IPS-11a (cell line): ENCODE results near the gene IVD.
A peak's percentile ranks its signal among the peaks of the same experiment; 100 is the strongest.

Source experiments
- H3K4me3 ChIP-seq: one replicate; pipeline ENCODE4 v1.5.1; 2013; ENCODE audit warnings: low read depth, low read length, control low read depth

IVD gene

DNA sequence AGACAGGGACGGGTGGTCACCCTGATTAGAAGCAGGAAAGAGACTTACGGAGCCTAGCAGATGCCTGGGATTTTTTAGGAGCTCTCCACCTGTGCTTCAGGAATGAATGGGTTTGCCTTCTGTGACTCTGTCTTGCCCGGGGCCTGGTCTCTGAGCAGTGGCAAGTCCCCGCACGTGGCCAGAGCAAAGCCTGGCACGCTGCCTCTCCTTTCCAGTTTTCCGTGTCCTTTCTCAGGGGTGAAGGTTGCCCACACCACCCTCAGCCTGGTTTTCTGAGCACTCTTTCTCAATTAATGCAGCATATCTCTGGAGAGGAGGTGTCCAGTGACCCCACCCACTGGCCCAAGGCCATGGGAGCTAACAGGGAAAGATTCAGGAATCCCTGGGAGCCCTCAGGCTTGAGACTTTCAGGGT, 50.7 kb downstream of the IVD start:
- H3K4me3 ChIP-seq = no peak overlapping the region

DNA sequence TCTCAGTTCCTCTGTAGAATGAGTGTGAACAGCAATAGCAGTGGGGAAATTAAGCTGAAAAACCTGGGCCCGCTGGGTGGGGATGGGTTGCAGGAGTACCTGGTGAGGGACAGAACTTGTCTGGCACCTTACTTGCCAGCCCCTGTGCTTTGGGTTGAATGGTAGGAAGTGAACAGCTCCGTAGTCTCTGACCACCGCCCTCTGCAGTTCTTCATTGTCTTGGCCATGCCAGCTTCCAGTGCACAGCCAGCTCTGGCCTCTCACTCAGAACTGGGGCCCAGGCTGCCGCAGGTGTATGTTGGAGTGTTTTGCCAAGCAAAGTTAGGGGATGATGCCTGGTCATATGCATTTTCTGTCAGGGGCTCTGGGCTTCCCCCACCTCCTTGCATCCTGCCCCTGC, 51.1 kb downstream of the IVD start:
- H3K4me3 ChIP-seq = no peak overlapping the region

DNA sequence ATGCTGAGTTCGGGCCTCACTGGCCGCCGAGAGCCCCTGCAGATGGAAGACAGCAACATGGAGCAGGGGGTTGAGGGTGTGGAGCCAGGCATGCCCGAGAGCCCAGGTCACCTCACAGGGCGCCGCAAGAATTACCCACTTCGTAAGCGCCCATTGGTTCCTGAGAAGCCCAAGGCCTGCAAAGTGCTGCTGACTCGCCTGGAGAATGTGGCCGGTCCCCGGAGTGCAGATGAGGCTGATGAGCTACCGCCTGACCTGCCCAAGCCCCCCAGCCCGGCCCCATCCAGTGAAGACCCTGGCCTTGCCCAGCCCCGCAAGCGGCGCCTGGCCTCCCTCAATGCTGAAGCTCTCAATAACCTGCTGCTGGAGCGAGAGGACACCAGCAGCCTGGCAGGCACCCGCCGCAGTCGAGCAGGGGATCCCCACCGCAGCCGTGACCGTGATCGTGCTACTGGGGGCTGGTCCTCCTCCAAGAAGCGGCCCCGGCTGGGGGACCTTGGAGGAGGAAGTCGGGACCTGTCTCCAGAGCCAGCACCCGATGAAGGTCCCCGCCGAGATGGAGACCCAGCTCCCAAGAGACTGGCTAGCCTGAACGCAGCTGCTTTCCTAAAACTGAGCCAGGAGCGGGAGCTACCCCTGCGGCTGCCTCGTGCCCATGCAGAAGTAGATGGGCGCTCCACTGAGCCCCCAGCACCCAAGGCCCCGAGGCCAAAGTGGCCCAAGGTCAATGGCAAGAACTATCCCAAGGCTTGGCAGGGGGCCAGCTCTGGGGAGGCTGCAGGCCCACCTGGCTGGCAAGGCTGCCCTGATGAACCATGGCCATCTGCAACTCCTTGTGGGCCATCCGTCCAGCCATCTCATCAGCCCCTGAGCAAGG, 53.1 kb downstream of the IVD start:
- no peak overlapping the region for H3K4me3 ChIP-seq

DNA sequence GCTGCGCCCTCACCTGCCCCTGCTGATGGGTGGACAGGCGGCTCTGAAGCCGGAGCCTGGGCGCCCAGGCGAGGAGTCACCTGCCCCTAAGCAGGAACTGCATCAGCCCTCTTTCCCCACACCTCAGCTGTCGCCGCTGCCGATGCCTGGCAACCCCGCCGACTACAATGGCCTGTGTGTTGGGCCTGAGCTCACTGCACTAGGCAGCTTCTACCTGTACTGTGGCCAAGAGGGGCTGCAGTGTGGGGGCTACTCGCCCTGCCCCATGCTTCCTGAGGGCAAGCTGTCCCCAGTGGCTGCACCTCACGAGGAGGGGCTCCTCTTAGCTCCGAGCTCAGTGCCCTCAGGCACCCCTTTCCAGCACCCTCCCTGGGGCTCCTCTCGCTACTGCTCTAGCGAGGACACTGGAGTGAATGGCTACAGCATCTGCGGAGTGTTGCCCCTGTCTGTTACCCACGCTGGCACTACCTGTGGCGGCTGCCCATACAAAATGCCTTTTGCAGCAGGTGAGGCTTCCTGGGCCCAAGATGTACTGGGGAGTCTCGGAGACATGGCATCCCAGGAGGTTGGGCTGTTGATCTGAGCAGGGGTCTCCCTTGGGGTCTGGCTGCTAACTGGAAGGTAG, 53.9 kb downstream of the IVD start:
- H3K4me3 ChIP-seq = no peak overlapping the region

DNA sequence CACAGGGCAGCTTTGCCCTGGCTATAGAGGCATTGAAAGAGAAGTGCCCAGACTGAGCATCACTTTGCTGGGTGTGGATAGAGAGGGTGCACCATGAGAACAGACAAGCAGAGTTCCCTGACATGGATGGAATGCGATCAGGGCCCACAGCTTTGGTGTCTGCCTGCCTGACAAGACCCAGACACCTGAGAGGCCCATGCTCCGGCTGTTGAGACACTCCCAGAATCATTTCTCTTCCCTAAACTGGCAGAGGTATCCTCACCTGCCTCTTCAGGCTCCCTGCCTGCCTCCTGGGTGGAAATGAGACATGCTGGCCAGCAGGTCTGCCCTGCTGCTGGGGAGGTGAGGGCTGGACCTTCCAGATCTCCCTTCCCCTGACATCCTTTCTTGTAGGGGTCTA, 54.8 kb downstream of the IVD start:
- H3K4me3 ChIP-seq = no peak overlapping the region

DNA sequence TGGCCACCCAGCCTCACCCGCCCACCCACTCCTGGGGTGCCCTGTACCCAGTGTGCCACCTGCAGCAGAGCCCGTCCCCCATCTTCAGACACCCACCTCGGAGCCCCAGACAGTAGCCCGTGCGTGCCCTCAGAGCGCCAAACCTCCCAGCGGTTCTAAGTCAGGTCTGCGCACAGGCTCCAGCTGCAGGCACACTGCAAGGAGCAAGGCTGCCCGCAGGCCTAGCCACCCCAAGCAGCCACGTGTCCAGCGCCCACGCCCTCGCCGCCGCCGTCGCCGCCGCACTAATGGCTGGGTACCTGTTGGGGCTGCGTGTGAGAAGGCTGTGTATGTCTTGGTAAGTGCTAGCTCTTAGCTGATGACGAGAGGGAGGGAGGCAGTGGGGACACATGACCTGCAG, 56.4 kb downstream of the IVD start:
- H3K4me3 ChIP-seq = no peak overlapping the region

DNA sequence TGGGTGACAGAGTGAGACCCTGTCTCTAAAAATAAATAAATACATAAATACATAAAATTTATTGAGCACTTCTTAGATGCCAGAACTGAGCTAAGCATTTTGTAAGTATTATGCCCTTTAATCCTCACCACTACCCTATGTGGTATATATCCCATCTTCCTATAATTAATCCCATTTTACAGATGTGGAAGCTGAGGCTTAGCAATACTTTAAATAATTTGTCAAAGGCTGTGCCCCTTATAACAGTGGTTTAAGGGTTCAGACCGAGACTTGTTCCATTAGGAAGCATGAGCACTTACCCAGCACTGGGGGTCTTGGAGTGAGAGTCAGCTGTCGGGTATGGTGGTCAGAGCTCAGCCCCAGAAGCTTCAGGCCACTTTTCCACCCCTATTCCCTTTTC, 57.7 kb downstream of the IVD start:
- no peak overlapping the region for H3K4me3 ChIP-seq

DNA sequence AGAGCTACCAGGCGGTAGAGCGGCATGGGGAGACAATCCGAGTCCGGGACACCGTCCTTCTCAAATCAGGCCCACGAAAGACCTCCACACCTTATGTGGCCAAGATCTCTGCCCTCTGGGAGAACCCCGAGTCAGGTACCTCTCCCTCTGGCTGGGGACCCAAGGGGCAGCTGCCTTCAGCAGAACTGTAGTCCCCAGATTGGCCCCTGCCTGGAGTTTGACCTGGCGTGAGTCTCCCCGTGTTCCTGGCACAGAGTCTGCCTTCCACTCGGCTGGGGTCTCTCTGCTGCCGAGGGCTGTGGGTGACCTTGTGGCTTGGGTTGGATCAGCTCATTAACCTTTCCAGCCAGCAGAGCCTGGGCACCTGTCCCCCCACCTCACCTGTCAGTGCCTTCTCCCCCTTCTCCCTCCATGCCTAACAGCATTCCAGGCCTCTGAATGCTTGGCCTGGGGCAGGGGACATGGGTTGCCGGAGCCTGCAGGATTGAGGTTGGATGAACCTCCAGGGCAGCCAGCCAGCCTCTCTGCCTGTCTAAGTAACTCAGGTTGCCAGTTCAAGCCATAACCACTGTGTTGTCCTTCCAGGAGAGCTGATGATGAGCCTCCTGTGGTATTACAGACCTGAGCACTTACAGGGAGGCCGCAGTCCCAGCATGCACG, 58.4 kb downstream of the IVD start:
- H3K4me3 ChIP-seq = no peak overlapping the region

DNA sequence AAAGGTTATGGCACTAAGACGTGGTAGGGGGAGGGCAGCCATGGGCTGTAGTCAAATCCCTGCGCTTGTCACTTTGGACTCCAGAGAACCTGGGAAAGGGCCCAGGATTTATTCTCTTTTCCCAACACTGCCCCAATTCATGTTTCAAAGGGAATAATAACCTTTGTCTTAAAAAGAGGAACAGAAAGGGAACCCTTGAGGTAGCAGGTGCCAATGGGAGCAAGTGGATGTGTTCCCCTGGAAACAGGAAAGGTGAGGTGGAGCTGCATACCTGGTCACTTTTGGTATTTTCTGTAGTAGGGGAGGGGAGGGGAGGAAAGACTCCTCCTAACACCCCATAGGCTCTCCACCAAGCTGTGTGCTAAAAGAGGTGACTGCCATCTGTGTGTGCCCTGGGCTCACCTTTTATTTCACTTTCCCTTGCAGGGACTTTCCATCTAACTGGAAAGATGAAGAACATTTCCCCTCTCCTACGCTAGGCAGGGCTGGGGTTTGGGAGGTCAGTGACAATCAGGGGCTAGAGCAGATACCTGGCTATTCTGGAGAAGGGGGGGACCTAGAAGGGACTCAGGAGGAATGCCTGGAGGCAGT, 59.1 kb downstream of the IVD start:
- H3K4me3 ChIP-seq = no peak overlapping the region

DNA sequence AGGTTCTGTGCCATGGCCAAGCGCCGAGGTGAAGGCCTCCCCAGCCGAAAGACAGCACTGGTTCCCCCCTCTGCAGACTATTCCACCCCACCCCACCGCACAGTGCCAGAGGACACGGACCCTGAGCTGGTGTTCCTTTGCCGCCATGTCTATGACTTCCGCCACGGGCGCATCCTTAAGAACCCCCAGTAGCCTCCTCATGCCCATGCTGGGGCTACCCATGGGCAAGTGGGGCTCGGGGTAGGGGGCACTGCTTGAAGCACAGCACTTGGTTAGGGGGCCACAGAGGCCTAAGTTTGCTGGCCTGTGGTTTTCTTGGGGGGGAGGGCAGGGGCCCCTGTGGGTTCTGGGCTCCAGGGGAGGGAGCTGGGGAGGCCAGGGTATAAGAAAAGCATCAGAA, 60.3 kb downstream of the IVD start:
- H3K4me3 ChIP-seq = no peak overlapping the region

DNA sequence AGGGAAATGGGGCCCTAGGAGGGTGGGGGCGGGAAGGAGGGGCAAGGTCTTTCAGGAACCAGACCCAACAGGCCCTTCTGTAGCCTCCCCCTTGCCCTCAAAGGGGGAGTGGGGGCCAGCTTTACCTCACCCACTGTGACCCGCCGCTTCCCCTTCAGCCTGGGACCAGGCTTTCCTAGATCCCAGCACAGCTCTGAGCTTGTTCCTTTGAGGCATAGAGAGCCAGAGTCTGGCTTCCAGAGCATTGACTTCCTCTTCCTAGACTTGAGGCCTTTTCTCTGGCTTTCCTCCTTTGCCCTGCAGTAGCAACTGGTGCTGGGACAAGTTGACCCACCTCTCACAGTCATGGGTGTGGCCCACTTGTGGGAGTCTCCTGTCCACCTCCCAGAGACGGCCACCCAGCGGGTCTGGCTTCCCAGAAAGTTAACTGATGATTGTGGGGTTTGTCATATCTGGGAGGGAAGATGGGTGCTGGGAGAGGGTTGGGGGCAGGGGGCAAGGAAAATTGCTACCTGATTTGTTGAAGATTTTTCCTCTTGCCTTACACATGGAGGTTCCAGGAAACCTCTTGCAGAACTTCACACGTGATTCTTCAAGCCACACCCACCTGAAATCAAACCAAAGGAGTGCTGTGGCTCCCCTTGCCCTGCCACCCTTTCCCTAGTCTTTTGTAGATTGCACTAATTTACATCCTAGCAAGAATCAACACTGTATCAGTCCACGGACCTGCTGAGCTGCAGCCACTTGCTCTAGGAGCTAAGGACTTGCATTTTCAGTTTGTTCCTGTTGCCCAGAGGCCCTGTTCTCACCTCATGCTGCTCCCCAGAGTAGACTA, 61.0 kb downstream of the IVD start:
- no peak overlapping the region for H3K4me3 ChIP-seq

DNA sequence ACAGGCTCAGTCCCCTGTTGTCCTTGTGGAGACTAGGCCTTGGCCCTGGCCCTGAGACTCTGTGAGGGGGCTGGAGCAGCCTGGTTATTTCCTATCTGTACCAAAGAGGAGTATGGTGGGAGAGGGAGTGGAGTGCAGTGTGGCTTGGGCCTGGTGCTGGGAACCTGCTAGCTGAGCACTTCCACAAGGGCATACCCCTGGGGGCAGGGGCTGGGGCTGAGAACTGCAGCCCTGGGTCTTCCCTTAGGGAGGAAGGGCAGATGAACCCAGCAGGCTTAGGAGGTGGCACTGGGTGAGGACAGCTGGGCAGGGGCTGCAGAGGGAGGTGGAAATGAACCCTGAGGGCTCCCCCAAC, 61.6 kb downstream of the IVD start:
- H3K4me3 ChIP-seq = no peak overlapping the region

DNA sequence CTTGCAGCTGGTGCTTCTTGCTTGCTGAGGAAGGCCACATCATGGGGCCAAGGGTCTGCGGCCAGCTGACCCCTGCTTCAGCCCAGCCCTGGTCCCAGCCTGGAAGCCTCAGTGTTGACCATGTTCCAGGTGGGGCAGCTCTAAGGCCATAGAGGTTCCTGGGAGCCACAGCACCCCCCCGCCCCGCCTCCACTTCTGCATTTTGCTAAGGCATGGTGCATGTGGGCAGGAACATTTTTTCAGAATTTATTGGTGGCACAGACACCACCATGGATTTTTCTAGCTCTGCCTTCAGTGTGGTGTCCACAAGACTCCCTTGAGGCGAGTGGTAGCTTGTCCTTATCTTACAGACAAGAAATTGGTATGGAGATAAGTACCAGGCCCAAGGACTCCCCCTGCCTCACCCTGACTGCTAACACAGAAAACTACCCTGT, 63.3 kb downstream of the IVD start:
- H3K4me3 ChIP-seq = no peak overlapping the region

DNA sequence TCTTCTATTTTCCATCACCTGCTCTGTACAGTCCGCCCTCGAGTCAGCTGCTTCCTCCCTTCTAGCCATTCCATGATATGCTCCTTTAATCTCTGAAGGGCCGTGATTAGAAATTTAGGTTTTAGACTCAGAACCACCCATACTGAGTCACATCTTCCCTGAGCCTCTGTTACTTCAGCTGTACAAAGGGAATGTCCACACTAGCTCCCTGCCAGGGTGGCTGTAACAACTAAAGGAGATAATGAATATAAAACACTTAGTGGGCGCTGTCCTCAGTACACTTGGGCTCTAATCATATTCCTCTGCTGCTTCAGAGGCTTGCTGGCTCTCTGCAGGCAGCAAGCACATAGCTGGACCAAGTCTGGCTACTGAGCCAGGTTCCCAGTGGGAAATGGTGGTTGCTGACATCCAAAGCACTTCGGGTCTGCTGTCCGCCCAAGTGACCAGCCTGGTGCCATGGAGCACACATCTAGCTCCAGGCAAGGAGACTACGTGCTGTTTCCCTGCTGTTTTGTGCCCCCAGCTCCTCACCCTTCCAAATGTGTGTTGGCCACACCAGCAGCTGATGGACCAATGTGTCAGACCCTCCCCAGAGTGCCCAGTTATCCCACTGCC, 64.3 kb downstream of the IVD start:
- H3K4me3 ChIP-seq = peak overlapping the region; percentile 30

DNA sequence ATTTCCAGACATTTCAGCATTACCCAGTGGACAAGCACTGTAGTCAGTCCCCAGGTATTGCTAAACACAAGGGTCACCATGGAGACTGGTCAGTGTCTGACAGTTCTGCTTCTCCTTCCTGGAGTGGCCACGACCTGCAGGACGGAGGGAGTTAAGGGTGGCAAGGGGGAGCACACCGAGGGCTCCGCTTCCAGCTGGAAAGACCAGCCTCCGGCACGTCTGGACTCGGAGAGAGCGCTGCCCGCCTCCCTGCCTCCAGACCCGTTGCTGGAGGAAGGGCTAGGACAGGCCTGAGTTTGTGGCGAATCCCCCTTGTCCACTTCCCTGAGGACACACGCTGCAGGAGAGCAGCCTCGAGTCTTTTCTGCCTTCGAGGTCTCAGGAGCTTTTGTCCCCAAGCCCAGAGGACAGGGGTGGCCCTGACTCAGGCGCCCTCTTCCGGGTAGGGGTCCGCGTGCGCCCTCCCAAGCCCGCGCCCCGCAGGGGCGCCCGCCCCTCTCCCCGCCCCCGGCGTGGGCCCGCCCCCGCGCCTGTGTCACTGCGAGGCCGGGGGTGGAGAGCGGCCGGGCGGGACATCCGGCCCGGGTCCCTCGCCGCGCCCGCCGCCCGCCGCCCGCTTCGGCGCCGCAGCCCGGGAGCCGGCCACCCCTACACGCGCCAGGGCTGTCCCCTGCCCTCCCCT, 65.0 kb downstream of the IVD start, which contains the start of gene CHST14:
CHST14 (plus strand) TSS at position 562 of the 682 bp plus-strand sequence. CDS start 230 bp downstream, outside the sequence.
- peak within 1 kb of the TSS; percentile 69 for H3K4me3 ChIP-seq
